HEK293 (cell line): Measurements from ENCODE around the gene CACNA2D4.

ENCODE experiments used
- ZBTB7A ChIP-seq: fragments of 450-650 bp; formaldehyde crosslinking; IDR thresholded peaks from 2 replicates; pipeline ENCODE4 v1.5.1; 2016; ENCODE audit warnings: low read depth, missing biosample characterization, missing genetic modification characterization
- ZNF146 ChIP-seq: fragments of 450-650 bp; formaldehyde crosslinking; IDR thresholded peaks from 2 replicates; pipeline ENCODE4 v1.5.1; 2016; ENCODE audit warnings: missing biosample characterization, missing genetic modification characterization
- ZNF24 ChIP-seq: fragments of 450-650 bp; formaldehyde crosslinking; IDR thresholded peaks from 2 replicates; pipeline ENCODE4 v1.5.1; 2016; ENCODE audit warnings: missing biosample characterization, missing genetic modification characterization
- ZNF514 ChIP-seq: fragments of 450-650 bp; formaldehyde crosslinking; IDR thresholded peaks from 2 replicates; pipeline ENCODE4 v1.5.1; 2016; ENCODE audit warnings: missing biosample characterization, missing genetic modification characterization
- ZNF776 ChIP-seq: fragments of 450-650 bp; formaldehyde crosslinking; IDR thresholded peaks from 2 replicates; pipeline ENCODE4 v1.5.0; 2017; ENCODE audit warnings: missing biosample characterization, missing genetic modification characterization, borderline replicate concordance
- TF ChIP-seq, protein P1 (sequence below): fragments of 450-650 bp; formaldehyde crosslinking; IDR thresholded peaks from 2 replicates; pipeline ENCODE4 v1.5.1; 2016; ENCODE audit warnings: missing biosample characterization, missing genetic modification characterization
- TF ChIP-seq, protein P2 (sequence below): fragments of 450-650 bp; formaldehyde crosslinking; IDR thresholded peaks from 2 replicates; pipeline ENCODE4 v1.5.1; 2016; ENCODE audit warnings: missing biosample characterization, missing genetic modification characterization
- TF ChIP-seq, protein P3 (sequence below): fragments of 450-650 bp; formaldehyde crosslinking; IDR thresholded peaks from 2 replicates; pipeline ENCODE4 v1.5.1; 2016; ENCODE audit warnings: missing biosample characterization, missing genetic modification characterization
- TF ChIP-seq, protein P4 (sequence below): fragments of 450-650 bp; formaldehyde crosslinking; IDR thresholded peaks from 2 replicates; pipeline ENCODE4 v1.5.1; 2017; ENCODE audit warnings: missing biosample characterization, missing genetic modification characterization
- TF ChIP-seq, protein P5 (sequence below): fragments of 450-650 bp; formaldehyde crosslinking; IDR thresholded peaks from 2 replicates; pipeline ENCODE4 v1.5.1; 2016; ENCODE audit warnings: missing biosample characterization, missing genetic modification characterization, borderline replicate concordance

DNA sequence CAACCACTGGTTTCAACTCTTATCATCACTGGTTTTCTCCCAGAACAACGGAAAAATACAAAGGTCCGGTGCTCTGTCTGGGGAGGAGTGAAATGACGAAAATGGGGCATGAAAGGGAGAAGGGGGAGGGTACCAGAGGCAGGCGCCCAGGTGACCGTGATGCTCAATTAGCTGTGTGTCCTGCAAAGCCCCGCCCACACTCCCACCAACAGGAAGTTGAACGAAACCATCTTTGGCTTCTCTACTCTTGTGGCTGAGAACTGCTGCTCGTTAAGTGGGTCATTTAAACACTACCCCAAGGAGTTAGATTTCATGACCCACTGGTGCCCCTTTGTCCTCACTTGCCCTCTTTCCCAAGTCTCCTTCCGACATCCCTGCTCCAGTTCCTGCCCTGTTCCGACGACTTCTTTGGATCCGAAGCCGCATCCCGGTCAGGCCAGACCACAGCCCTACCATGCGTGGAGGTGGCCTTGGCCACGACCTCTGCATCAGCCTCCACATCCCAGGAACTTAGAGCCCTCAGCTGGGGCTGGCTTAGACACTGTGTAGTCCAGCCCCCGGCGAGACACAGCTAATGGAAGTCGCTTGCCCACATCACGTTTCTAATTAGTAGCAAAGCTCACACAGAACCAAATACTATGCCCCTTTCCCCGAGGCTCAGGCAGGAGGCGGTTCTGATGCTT, 109.5 kb downstream of the CACNA2D4 start:
- TF ChIP-seq ZNF514 (no peak), ZNF146 (no peak), ZNF24 (no peak), ZNF776 (tag by site-specific recombination) (no peak), ZBTB7A (tag by site-specific recombination) (no peak)
- TF ChIP-seq, protein P1, sequence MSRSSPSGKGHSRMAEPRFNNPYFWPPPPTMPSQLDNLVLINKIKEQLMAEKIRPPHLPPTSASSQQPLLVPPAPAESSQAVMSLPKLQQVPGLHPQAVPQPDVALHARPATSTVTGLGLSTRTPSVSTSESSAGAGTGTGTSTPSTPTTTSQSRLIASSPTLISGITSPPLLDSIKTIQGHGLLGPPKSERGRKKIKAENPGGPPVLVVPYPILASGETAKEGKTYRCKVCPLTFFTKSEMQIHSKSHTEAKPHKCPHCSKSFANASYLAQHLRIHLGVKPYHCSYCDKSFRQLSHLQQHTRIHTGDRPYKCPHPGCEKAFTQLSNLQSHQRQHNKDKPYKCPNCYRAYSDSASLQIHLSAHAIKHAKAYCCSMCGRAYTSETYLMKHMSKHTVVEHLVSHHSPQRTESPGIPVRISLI: no peak
- TF ChIP-seq, protein P2, sequence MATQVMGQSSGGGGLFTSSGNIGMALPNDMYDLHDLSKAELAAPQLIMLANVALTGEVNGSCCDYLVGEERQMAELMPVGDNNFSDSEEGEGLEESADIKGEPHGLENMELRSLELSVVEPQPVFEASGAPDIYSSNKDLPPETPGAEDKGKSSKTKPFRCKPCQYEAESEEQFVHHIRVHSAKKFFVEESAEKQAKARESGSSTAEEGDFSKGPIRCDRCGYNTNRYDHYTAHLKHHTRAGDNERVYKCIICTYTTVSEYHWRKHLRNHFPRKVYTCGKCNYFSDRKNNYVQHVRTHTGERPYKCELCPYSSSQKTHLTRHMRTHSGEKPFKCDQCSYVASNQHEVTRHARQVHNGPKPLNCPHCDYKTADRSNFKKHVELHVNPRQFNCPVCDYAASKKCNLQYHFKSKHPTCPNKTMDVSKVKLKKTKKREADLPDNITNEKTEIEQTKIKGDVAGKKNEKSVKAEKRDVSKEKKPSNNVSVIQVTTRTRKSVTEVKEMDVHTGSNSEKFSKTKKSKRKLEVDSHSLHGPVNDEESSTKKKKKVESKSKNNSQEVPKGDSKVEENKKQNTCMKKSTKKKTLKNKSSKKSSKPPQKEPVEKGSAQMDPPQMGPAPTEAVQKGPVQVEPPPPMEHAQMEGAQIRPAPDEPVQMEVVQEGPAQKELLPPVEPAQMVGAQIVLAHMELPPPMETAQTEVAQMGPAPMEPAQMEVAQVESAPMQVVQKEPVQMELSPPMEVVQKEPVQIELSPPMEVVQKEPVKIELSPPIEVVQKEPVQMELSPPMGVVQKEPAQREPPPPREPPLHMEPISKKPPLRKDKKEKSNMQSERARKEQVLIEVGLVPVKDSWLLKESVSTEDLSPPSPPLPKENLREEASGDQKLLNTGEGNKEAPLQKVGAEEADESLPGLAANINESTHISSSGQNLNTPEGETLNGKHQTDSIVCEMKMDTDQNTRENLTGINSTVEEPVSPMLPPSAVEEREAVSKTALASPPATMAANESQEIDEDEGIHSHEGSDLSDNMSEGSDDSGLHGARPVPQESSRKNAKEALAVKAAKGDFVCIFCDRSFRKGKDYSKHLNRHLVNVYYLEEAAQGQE (tag by site-specific recombination): no peak
- TF ChIP-seq, protein P3, sequence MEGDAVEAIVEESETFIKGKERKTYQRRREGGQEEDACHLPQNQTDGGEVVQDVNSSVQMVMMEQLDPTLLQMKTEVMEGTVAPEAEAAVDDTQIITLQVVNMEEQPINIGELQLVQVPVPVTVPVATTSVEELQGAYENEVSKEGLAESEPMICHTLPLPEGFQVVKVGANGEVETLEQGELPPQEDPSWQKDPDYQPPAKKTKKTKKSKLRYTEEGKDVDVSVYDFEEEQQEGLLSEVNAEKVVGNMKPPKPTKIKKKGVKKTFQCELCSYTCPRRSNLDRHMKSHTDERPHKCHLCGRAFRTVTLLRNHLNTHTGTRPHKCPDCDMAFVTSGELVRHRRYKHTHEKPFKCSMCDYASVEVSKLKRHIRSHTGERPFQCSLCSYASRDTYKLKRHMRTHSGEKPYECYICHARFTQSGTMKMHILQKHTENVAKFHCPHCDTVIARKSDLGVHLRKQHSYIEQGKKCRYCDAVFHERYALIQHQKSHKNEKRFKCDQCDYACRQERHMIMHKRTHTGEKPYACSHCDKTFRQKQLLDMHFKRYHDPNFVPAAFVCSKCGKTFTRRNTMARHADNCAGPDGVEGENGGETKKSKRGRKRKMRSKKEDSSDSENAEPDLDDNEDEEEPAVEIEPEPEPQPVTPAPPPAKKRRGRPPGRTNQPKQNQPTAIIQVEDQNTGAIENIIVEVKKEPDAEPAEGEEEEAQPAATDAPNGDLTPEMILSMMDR (tag by site-specific recombination): no peak
- TF ChIP-seq, protein P4, sequence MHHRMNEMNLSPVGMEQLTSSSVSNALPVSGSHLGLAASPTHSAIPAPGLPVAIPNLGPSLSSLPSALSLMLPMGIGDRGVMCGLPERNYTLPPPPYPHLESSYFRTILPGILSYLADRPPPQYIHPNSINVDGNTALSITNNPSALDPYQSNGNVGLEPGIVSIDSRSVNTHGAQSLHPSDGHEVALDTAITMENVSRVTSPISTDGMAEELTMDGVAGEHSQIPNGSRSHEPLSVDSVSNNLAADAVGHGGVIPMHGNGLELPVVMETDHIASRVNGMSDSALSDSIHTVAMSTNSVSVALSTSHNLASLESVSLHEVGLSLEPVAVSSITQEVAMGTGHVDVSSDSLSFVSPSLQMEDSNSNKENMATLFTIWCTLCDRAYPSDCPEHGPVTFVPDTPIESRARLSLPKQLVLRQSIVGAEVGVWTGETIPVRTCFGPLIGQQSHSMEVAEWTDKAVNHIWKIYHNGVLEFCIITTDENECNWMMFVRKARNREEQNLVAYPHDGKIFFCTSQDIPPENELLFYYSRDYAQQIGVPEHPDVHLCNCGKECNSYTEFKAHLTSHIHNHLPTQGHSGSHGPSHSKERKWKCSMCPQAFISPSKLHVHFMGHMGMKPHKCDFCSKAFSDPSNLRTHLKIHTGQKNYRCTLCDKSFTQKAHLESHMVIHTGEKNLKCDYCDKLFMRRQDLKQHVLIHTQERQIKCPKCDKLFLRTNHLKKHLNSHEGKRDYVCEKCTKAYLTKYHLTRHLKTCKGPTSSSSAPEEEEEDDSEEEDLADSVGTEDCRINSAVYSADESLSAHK (tag by site-specific recombination): no peak
- TF ChIP-seq, protein P5, sequence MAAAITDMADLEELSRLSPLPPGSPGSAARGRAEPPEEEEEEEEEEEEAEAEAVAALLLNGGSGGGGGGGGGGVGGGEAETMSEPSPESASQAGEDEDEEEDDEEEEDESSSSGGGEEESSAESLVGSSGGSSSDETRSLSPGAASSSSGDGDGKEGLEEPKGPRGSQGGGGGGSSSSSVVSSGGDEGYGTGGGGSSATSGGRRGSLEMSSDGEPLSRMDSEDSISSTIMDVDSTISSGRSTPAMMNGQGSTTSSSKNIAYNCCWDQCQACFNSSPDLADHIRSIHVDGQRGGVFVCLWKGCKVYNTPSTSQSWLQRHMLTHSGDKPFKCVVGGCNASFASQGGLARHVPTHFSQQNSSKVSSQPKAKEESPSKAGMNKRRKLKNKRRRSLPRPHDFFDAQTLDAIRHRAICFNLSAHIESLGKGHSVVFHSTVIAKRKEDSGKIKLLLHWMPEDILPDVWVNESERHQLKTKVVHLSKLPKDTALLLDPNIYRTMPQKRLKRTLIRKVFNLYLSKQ: no peak
